GM23338 (cell line): Measurements from ENCODE around the gene OR51G1. TPM values are rescaled to one million over a fixed set of nuclear protein-coding genes. Genes with fewer than 3 reads are reported as not detected.

Source experiments
- EZH2 ChIP-seq: fragments of 200-600 bp; sonication (generic); IDR thresholded peaks from one replicate; pipeline ENCODE4 v1.8.0; 2017; ENCODE audit warnings: antibody characterized with exemption, mild to moderate bottlenecking, low read depth; ENCODE audit not compliant: unreplicated experiment
- JUNB ChIP-seq: IDR thresholded peaks from one replicate; pipeline ENCODE4 v1.6.1; 2016; ENCODE audit warnings: antibody characterized with exemption; ENCODE audit not compliant: unreplicated experiment
- NANOG ChIP-seq: IDR thresholded peaks from 2 replicates; pipeline ENCODE4 v1.6.1; 2016; ENCODE audit warnings: antibody characterized with exemption, borderline replicate concordance
- POLR2AphosphoS5 ChIP-seq: IDR thresholded peaks from 2 replicates; pipeline ENCODE4 v1.6.1; 2016; ENCODE audit warnings: antibody characterized with exemption, low read depth
- REST ChIP-seq: IDR thresholded peaks from one replicate; pipeline ENCODE4 v1.6.1; 2018; ENCODE audit warnings: antibody characterized with exemption; ENCODE audit not compliant: unreplicated experiment
- STAT1 ChIP-seq: IDR thresholded peaks from one replicate; pipeline ENCODE4 v1.6.1; 2016; ENCODE audit warnings: antibody characterized with exemption; ENCODE audit not compliant: unreplicated experiment
- ZNF462 ChIP-seq: fragments of 250-450 bp; sonication (Bioruptor Pico); IDR thresholded peaks from 2 replicates; pipeline ENCODE4 v1.5.0; 2020; ENCODE audit warnings: mild to moderate bottlenecking, moderate library complexity
- polyA plus RNA-seq: library from polyadenylated mRNA; unstranded; fragments of >200 nt; fragmentation: Nextera tagmentation; extraction: Ambion mirVana; gene quantifications from 2 replicates; pipeline ENCODE4 v1.2.1, GENCODE V29; 2016
- total RNA-seq: library from RNA; depleted of rRNA; stranded (reverse); fragments of >200 nt; shearing (Covaris generic); gene quantifications from 2 replicates; pipeline ENCODE4 v1.2.3, GENCODE V29; 2014

OR51G1 gene
- total and polyA plus RNA-seq, 2 experiments from 2014 or later, result not detected

GRCh38 chr11:4891996-4892640 lies 32.0 kb downstream of the OR51G1 start (continued):
- TF ChIP-seq ZNF462 (CRISPR knock-in tag) (no peak), POLR2AphosphoS5 (no peak), STAT1 (no peak), JUNB (no peak), EZH2 (no peak), REST (no peak), NANOG (no peak)
